NCI-H128 (cell line): Measurements from ENCODE around the gene GCK.

Experiments
- DNase-seq: peaks from one replicate; lab custom pipeline; 2025; ENCODE audit not compliant: unreplicated experiment; lab: John Stamatoyannopoulos, UW

GCK gene

GRCh38 chr7:44189286-44189992 is at the start of gene GCK:
Gene GCK, minus strand, starts transcription at chr7:44189439. Its CDS starts 486 bp downstream, at chr7:44188953.
- no peak for DNase-seq

- DNase-seq = no peak
Measured at GRCh38 chr7:44238116-44238695, 49.0 kb upstream of the GCK start.

- no peak for DNase-seq
Measured at GRCh38 chr7:44237696-44238095, 48.5 kb upstream of the GCK start.

- no peak for DNase-seq
Measured at GRCh38 chr7:44236333-44236728, 47.1 kb upstream of the GCK start.

GRCh38 chr7:44235582-44236332 is 46.5 kb upstream of the GCK start:
- DNase-seq = no peak

GRCh38 chr7:44235066-44235465 is 45.8 kb upstream of the GCK start:
- no peak for DNase-seq

- no peak for DNase-seq
Measured at GRCh38 chr7:44232901-44233715, 43.9 kb upstream of the GCK start.

GRCh38 chr7:44232396-44232795 is 43.2 kb upstream of the GCK start:
- DNase-seq = no peak

- DNase-seq = no peak
Measured at GRCh38 chr7:44231088-44231487, 41.8 kb upstream of the GCK start.

GRCh38 chr7:44230286-44230685 is 41.0 kb upstream of the GCK start:
- no peak for DNase-seq

GRCh38 chr7:44229546-44230105 is 40.4 kb upstream of the GCK start:
- DNase-seq = no peak

GRCh38 chr7:44228571-44229350 is 39.5 kb upstream of the GCK start:
- no peak for DNase-seq

- DNase-seq = no peak
Measured at GRCh38 chr7:44227911-44228310, 38.7 kb upstream of the GCK start.

GRCh38 chr7:44226396-44226753 is 37.1 kb upstream of the GCK start:
- no peak for DNase-seq

- no peak for DNase-seq
Measured at GRCh38 chr7:44225566-44226395, 36.5 kb upstream of the GCK start.

- DNase-seq = no peak
Measured at GRCh38 chr7:44224974-44225565, 35.8 kb upstream of the GCK start.

- DNase-seq = no peak
Measured at GRCh38 chr7:44224080-44224973, 35.1 kb upstream of the GCK start.
